Liver (tissue), 9 donors: ENCODE measurements around the gene PDGFD. TPM values are rescaled to one million over a fixed set of nuclear protein-coding genes. Genes with fewer than 3 reads are reported as not detected.

Experiments used
- DNase-seq: peaks from one replicate; pipeline ENCODE4 v3.0.0-alpha.2; 2017; ENCODE audit warnings: low spot score
- H3K27ac ChIP-seq, 2 donors: one replicate each; pipeline ENCODE4 v1.7.0; 2013; ENCODE audit warnings: inconsistent platforms in 2 of 2, low read length in 2 of 2, control low read depth in 1 of 2, low read depth in 1 of 2, mild to moderate bottlenecking in 1 of 2
- H3K27me3 ChIP-seq, 4 donors: one replicate each; pipeline versions ENCODE4 v1.6.1 to v1.7.0; 2013; ENCODE audit warnings: low read length in 3 of 4, inconsistent platforms in 1 of 4, mild to moderate bottlenecking in 1 of 4, moderate library complexity in 1 of 4; ENCODE audit not compliant: control insufficient read depth in 4 of 4, insufficient read depth in 4 of 4
- H3K36me3 ChIP-seq, 4 donors: one replicate each; pipeline versions ENCODE4 v1.6.1 to v1.7.0; 2013; ENCODE audit warnings: low read length in 3 of 4, mild to moderate bottlenecking in 3 of 4, low read depth in 1 of 4, moderate library complexity in 1 of 4; ENCODE audit not compliant: control insufficient read depth in 4 of 4, insufficient read depth in 3 of 4
- H3K4me1 ChIP-seq, 4 donors: one replicate each; pipeline versions ENCODE4 v1.6.1 to v1.7.0; 2013; ENCODE audit warnings: low read length in 3 of 4, mild to moderate bottlenecking in 3 of 4, moderate library complexity in 1 of 4; ENCODE audit not compliant: control insufficient read depth in 4 of 4, insufficient read depth in 4 of 4
- H3K4me3 ChIP-seq, 3 donors: one replicate each; pipeline versions ENCODE4 v1.6.1 to v1.7.0; 2013; ENCODE audit warnings: low read length in 3 of 3, control low read depth in 1 of 3, low read depth in 1 of 3, mild to moderate bottlenecking in 1 of 3
- H3K9ac ChIP-seq, 2 donors: one replicate each; pipeline ENCODE4 v1.7.0; 2013; ENCODE audit warnings: low read length in 2 of 2, mild to moderate bottlenecking in 2 of 2, moderate library complexity in 2 of 2, control low read depth in 1 of 2, low read depth in 1 of 2
- H3K9me3 ChIP-seq, 4 donors: one replicate each; pipeline versions ENCODE4 v1.6.1 to v1.7.0; 2013; ENCODE audit warnings: low read length in 3 of 4; ENCODE audit not compliant: control insufficient read depth in 4 of 4
- CTCF ChIP-seq: fragments of 150-350 bp; IDR thresholded peaks from 2 replicates; pipeline ENCODE4 v1.5.1; 2017; ENCODE audit warnings: improper control_type of control experiment, low read depth, low read length; ENCODE audit not compliant: missing input control
- EGR1 ChIP-seq, 2 donors: IDR thresholded peaks; 2 replicates each; pipeline ENCODE4 v1.6.1; 2016 to 2018; ENCODE audit warnings: antibody characterized with exemption in 2 of 2, low read depth in 2 of 2
- FOXA1 ChIP-seq: IDR thresholded peaks from 2 replicates; pipeline ENCODE4 v1.6.1; 2016; ENCODE audit warnings: antibody characterized with exemption
- FOXA2 ChIP-seq: IDR thresholded peaks from 2 replicates; pipeline ENCODE4 v1.6.1; 2016; ENCODE audit warnings: antibody characterized with exemption
- GABPA ChIP-seq, 2 donors: IDR thresholded peaks in 1 of 2; conservative IDR thresholded peaks in 1 of 2; 2 replicates each; pipeline ENCODE4 v1.6.1; 2016; ENCODE audit warnings: antibody characterized with exemption in 2 of 2, mild to moderate bottlenecking in 1 of 2, moderate library complexity in 1 of 2
- HNF4A ChIP-seq, 2 donors: conservative IDR thresholded peaks; 2 replicates each; pipeline ENCODE4 v1.6.1; 2016; ENCODE audit warnings: antibody characterized with exemption in 2 of 2, mild to moderate bottlenecking in 2 of 2
- HNF4G ChIP-seq: IDR thresholded peaks from 2 replicates; pipeline ENCODE4 v1.6.1; 2016; ENCODE audit warnings: antibody characterized with exemption
- JUND ChIP-seq, 2 donors: IDR thresholded peaks; 2 replicates each; pipeline ENCODE4 v1.6.1; 2016; ENCODE audit warnings: antibody characterized with exemption in 2 of 2
- NR2F2 ChIP-seq: IDR thresholded peaks from 2 replicates; pipeline ENCODE4 v1.6.1; 2016; ENCODE audit warnings: antibody characterized with exemption
- RAD21 ChIP-seq, 2 donors: IDR thresholded peaks; 2 replicates each; pipeline ENCODE4 v1.6.1; 2016; ENCODE audit warnings: antibody characterized with exemption in 2 of 2, mild to moderate bottlenecking in 2 of 2
- RXRA ChIP-seq, 2 donors: IDR thresholded peaks; 2 replicates each; pipeline ENCODE4 v1.6.1; 2017 to 2018; ENCODE audit warnings: antibody characterized with exemption in 2 of 2, mild to moderate bottlenecking in 1 of 2
- SP1 ChIP-seq: IDR thresholded peaks from 2 replicates; pipeline ENCODE4 v1.6.1; 2018; ENCODE audit warnings: antibody characterized with exemption, mild to moderate bottlenecking
- TAF1 ChIP-seq: conservative IDR thresholded peaks from 2 replicates; pipeline ENCODE4 v1.6.1; 2016; ENCODE audit warnings: antibody characterized with exemption, mild to moderate bottlenecking
- YY1 ChIP-seq: IDR thresholded peaks from 2 replicates; pipeline ENCODE4 v1.6.1; 2016; ENCODE audit warnings: antibody characterized with exemption, mild to moderate bottlenecking
- WGBS: extraction: QIAGEN DNeasy Blood & Tissue Kit; methylation state at CpG from one replicate; pipeline ENCODE4 v1.1.7; 2013; 5-methylcytosine and 5-hydroxymethylcytosine counted together
- polyA plus RNA-seq, 2 donors: library from polyadenylated mRNA; stranded (reverse) in 1 of 2; unstranded in 1 of 2; fragments of 200-250 nt in 1 of 2; fragments of >200 nt in 1 of 2; fragmentation: Nextera tagmentation in 1 of 2; extraction: Ambion mirVana in 1 of 2; gene quantifications; one replicate each; pipeline versions ENCODE4 v1.2.1 to v1.2.3, GENCODE V29; 2013 to 2015
- total RNA-seq, 2 donors: library from RNA; depleted of rRNA; stranded (reverse); fragments of >200 nt; gene quantifications; one replicate each; pipeline ENCODE4 v1.2.3, GENCODE V29; 2014
- TF ChIP-seq, protein P1 (sequence below): IDR thresholded peaks from 2 replicates; pipeline ENCODE4 v1.6.1; 2016; ENCODE audit warnings: antibody characterized with exemption
- TF ChIP-seq, protein P2 (sequence below): IDR thresholded peaks from 2 replicates; pipeline ENCODE4 v1.6.1; 2016; ENCODE audit warnings: antibody characterized with exemption, mild to moderate bottlenecking
- donor health status: healthy.
- donor health status: healthy.
- donor health status: healthy.
- donor health status: healthy.
- donor health status: healthy.

The PDGFD gene
- total and polyA plus RNA-seq, 4 donors = 1.0 to 3.3 (median 2.1) TPM

- DNase-seq = no peak
- H3K27ac ChIP-seq = no peak overlapping the region
- 85% methylated on average over 3 of the region's 3 CpGs for WGBS
- H3K4me1 ChIP-seq = no peaks in the 10 kb centered on the region
- TF ChIP-seq HNF4A (conservative IDR thresholded peaks at IDR 0.05) (no peak), FOXA2 (no peak), CTCF (no peak), RAD21 (IDR thresholded peaks at IDR 0.05) (no peak), FOXA1 (no peak), TAF1 (no peak), JUND (IDR thresholded peaks at IDR 0.05) (no peak), GABPA (IDR thresholded peaks at IDR 0.05 in 1 of 2, conservative IDR thresholded peaks at IDR 0.05 in 1 of 2) (no peak), HNF4G (no peak), EGR1 (IDR thresholded peaks at IDR 0.05; ENCODE audit: low read depth in 2 of 2) (no peak), YY1 (no peak), RXRA (IDR thresholded peaks at IDR 0.05) (no peak), NR2F2 (no peak)
- TF ChIP-seq, protein P1, sequence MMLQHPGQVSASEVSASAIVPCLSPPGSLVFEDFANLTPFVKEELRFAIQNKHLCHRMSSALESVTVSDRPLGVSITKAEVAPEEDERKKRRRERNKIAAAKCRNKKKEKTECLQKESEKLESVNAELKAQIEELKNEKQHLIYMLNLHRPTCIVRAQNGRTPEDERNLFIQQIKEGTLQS = no peak
- H3K36me3 ChIP-seq = no peaks in the 10 kb centered on the region
- H3K9me3 ChIP-seq = peaks cover 0 to 2% (median 0%) of the 10 kb centered on the region in 4 donors
- no peaks in the 10 kb centered on the region for H3K27me3 ChIP-seq
- H3K4me3 ChIP-seq = no peak overlapping the region
- no peak overlapping the region for H3K9ac ChIP-seq
Observed at GRCh38 chr11:103872748-103873147, 291.2 kb downstream of the PDGFD start.

GRCh38 chr11:103871923-103872551 lies 291.9 kb downstream of the PDGFD start:
- no peaks in the 10 kb centered on the region for H3K36me3 ChIP-seq
- 61% methylated on average over 6 of the region's 6 CpGs for WGBS
- no peak overlapping the region for H3K9ac ChIP-seq
- H3K4me1 ChIP-seq = no peaks in the 10 kb centered on the region
- no peak overlapping the region for H3K27ac ChIP-seq
- H3K4me3 ChIP-seq = no peak overlapping the region
- H3K27me3 ChIP-seq = no peaks in the 10 kb centered on the region
- TF ChIP-seq GABPA (IDR thresholded peaks at IDR 0.05 in 1 of 2, conservative IDR thresholded peaks at IDR 0.05 in 1 of 2) = no peak
- TF ChIP-seq SP1 = no peak
- TF ChIP-seq, protein P2, sequence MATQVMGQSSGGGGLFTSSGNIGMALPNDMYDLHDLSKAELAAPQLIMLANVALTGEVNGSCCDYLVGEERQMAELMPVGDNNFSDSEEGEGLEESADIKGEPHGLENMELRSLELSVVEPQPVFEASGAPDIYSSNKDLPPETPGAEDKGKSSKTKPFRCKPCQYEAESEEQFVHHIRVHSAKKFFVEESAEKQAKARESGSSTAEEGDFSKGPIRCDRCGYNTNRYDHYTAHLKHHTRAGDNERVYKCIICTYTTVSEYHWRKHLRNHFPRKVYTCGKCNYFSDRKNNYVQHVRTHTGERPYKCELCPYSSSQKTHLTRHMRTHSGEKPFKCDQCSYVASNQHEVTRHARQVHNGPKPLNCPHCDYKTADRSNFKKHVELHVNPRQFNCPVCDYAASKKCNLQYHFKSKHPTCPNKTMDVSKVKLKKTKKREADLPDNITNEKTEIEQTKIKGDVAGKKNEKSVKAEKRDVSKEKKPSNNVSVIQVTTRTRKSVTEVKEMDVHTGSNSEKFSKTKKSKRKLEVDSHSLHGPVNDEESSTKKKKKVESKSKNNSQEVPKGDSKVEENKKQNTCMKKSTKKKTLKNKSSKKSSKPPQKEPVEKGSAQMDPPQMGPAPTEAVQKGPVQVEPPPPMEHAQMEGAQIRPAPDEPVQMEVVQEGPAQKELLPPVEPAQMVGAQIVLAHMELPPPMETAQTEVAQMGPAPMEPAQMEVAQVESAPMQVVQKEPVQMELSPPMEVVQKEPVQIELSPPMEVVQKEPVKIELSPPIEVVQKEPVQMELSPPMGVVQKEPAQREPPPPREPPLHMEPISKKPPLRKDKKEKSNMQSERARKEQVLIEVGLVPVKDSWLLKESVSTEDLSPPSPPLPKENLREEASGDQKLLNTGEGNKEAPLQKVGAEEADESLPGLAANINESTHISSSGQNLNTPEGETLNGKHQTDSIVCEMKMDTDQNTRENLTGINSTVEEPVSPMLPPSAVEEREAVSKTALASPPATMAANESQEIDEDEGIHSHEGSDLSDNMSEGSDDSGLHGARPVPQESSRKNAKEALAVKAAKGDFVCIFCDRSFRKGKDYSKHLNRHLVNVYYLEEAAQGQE = no peak
- TF ChIP-seq, protein P1 = no peak
- TF ChIP-seq EGR1 (IDR thresholded peaks at IDR 0.05; ENCODE audit: low read depth in 2 of 2) = no peak
- H3K9me3 ChIP-seq = no peaks in the 10 kb centered on the region
- no peak for DNase-seq
